Measurements from ENCODE around the gene G2E3.

GRCh38 chr14:30560581-30560980, 1.6 kb downstream of the G2E3 start:
- TF ChIP-seq POLR2A (IDR thresholded peaks at IDR 0.05): no peak
- TF ChIP-seq CTCF (IDR thresholded peaks at IDR 0.05): no peak
